SK-N-SH (cell line): ENCODE results near the gene RNF217. TPM values are rescaled to one million over a fixed set of nuclear protein-coding genes. Genes with fewer than 3 reads are reported as not detected.

Experiments used
- CTCF ChIA-PET: fragments of 300-600, 350-600 bp; formaldehyde crosslinking; extraction: SDS; loops from one replicate; lab custom pipeline; 2021; lab: Yijun Ruan, JAX
- POLR2A ChIA-PET: fragments of 350-600 bp; sonication (Branson Sonifier 250); formaldehyde crosslinking; extraction: SDS; loops from one replicate; lab custom pipeline; 2020; ENCODE audit warnings: antibody characterized with exemption, inconsistent platforms; lab: Yijun Ruan, JAX
- DNase-seq: peaks from one replicate; pipeline ENCODE4 v3.0.0; 2012
- H2AFZ ChIP-seq: fragments of 200-600 bp; sonication (generic); 2 replicates; pipeline ENCODE4 v1.8.1; 2016; ENCODE audit warnings: antibody characterized with exemption, mild to moderate bottlenecking, low read depth
- H3F3A ChIP-seq: fragments of 200-600 bp; sonication (generic); replicated peaks from 2 replicates; pipeline ENCODE3; 2016; ENCODE audit warnings: antibody characterized with exemption, mild to moderate bottlenecking; ENCODE audit not compliant: insufficient read depth
- H3K27ac ChIP-seq, 2 experiments: fragments of 200-500 bp in 1 of 2; fragments of 200-600 bp in 1 of 2; sonication (Bioruptor generic) in 1 of 2; sonication (generic), shearing (Covaris generic) in 1 of 2; 2 replicates each; pipeline versions ENCODE4 v1.5.1 to v1.6.1; 2014 to 2016; ENCODE audit warnings: low read depth in 2 of 2, inconsistent platforms in 1 of 2, low read length in 1 of 2, mild to moderate bottlenecking in 1 of 2, mixed read lengths in 1 of 2
- H3K27me3 ChIP-seq: fragments of 200-600 bp; sonication (generic), shearing (Covaris generic); 2 replicates; pipeline ENCODE4 v1.6.1; 2016; ENCODE audit warnings: mixed run types; ENCODE audit not compliant: insufficient read depth
- H3K36me3 ChIP-seq, 2 experiments: fragments of 200-500 bp in 1 of 2; fragments of 200-600 bp in 1 of 2; sonication (Bioruptor generic) in 1 of 2; sonication (generic) in 1 of 2; replicated peaks in 1 of 2; 2 replicates each; pipeline versions ENCODE3 to v1.5.1; 2014 to 2016; ENCODE audit warnings: low read length in 1 of 2, mild to moderate bottlenecking in 1 of 2; ENCODE audit not compliant: insufficient read depth in 2 of 2, control insufficient read depth in 1 of 2
- H3K4me1 ChIP-seq, 2 experiments: fragments of 200-500 bp in 1 of 2; fragments of 200-600 bp in 1 of 2; sonication (Bioruptor generic) in 1 of 2; sonication (generic), shearing (Covaris generic) in 1 of 2; 2 replicates each; pipeline versions ENCODE4 v1.5.1 to v1.6.1; 2014 to 2016; ENCODE audit warnings: low read depth in 1 of 2, low read length in 1 of 2, mixed run types in 1 of 2; ENCODE audit not compliant: insufficient read depth in 2 of 2, control insufficient read depth in 1 of 2
- H3K4me2 ChIP-seq: fragments of 200-600 bp; sonication (generic), shearing (Covaris generic); 2 replicates; pipeline ENCODE4 v1.6.1; 2017; ENCODE audit warnings: mixed run types
- H3K4me3 ChIP-seq, 2 experiments: fragments of 200-500 bp in 1 of 2; fragments of 200-600 bp in 1 of 2; sonication (Bioruptor generic) in 1 of 2; sonication (generic), shearing (Covaris generic) in 1 of 2; 2 replicates each; pipeline versions ENCODE4 v1.5.1 to v1.8.1; 2014 to 2016; ENCODE audit warnings: low read depth in 2 of 2, inconsistent platforms in 1 of 2, low read length in 1 of 2, mild to moderate bottlenecking in 1 of 2, mixed read lengths in 1 of 2, moderate library complexity in 1 of 2
- H3K79me2 ChIP-seq: fragments of 200-600 bp; sonication (generic); 2 replicates; pipeline ENCODE4 v1.8.1; 2017; ENCODE audit warnings: mild to moderate bottlenecking; ENCODE audit not compliant: insufficient read depth
- H3K9ac ChIP-seq: fragments of 200-600 bp; sonication (generic); 2 replicates; pipeline ENCODE4 v1.6.1; 2017; ENCODE audit warnings: mixed run types
- H3K9me2 ChIP-seq: fragments of 200-600 bp; sonication (generic); 2 replicates; pipeline ENCODE4 v1.6.1; 2017; ENCODE audit warnings: mixed run types
- H3K9me3 ChIP-seq: fragments of 200-600 bp; sonication (generic); 2 replicates; pipeline ENCODE4 v1.6.1; 2017; ENCODE audit warnings: mixed run types, mild to moderate bottlenecking, moderate library complexity
- H4K20me1 ChIP-seq: fragments of 200-600 bp; sonication (generic); 2 replicates; pipeline ENCODE4 v1.6.1; 2017; ENCODE audit warnings: mild to moderate bottlenecking, mixed run types; ENCODE audit not compliant: insufficient read depth
- CTCF ChIP-seq: fragments of 200-600 bp; sonication (generic); IDR thresholded peaks from 2 replicates; pipeline ENCODE4 v1.6.1; 2017; ENCODE audit warnings: antibody characterized with exemption, mild to moderate bottlenecking, moderate library complexity
- ELF1 ChIP-seq: IDR thresholded peaks from 2 replicates; pipeline ENCODE4 v1.4.0; 2012
- EZH2phosphoT487 ChIP-seq: fragments of 200-600 bp; sonication (generic); IDR thresholded peaks from 2 replicates; pipeline ENCODE4 v1.6.1; 2017; ENCODE audit warnings: low read depth, mixed run types, mild to moderate bottlenecking, antibody characterized with exemption, moderate library complexity, borderline replicate concordance
- FOSL2 ChIP-seq: IDR thresholded peaks from 2 replicates; pipeline ENCODE4 v1.4.0; 2012; ENCODE audit warnings: low read depth, mild to moderate bottlenecking, moderate library complexity, borderline replicate concordance
- FOXM1 ChIP-seq: IDR thresholded peaks from 2 replicates; pipeline ENCODE4 v1.4.0; 2012; ENCODE audit warnings: low read depth, mild to moderate bottlenecking
- GATA2 ChIP-seq: sonication (generic); formaldehyde crosslinking; IDR thresholded peaks from 2 replicates; pipeline ENCODE4 v1.5.0; 2020; ENCODE audit warnings: mild to moderate bottlenecking, missing genetic modification reagents
- IRF3 ChIP-seq: fragments of 150-350 bp; IDR thresholded peaks from 2 replicates; pipeline ENCODE4 v1.6.1; 2016; ENCODE audit warnings: mild to moderate bottlenecking, low read depth, low read length
- MAX ChIP-seq: IDR thresholded peaks from 2 replicates; pipeline ENCODE4 v1.4.0; 2012; ENCODE audit warnings: low read depth
- MEF2A ChIP-seq: IDR thresholded peaks from 2 replicates; pipeline ENCODE4 v1.4.0; 2012; ENCODE audit warnings: low read depth, borderline replicate concordance
- NFIC ChIP-seq: IDR thresholded peaks from 2 replicates; pipeline ENCODE4 v1.4.0; 2012; ENCODE audit warnings: borderline replicate concordance
- POLR2AphosphoS5 ChIP-seq: IDR thresholded peaks from 2 replicates; pipeline ENCODE4 v1.6.1; 2012; ENCODE audit warnings: low read depth, low read length
- RAD21 ChIP-seq: IDR thresholded peaks from 2 replicates; pipeline ENCODE4 v1.6.1; 2012; ENCODE audit warnings: mild to moderate bottlenecking, low read length
- RCOR1 ChIP-seq: fragments of 150-350 bp; IDR thresholded peaks from 2 replicates; pipeline ENCODE4 v1.6.1; 2017; ENCODE audit warnings: antibody characterized with exemption, low read length
- RFX5 ChIP-seq: IDR thresholded peaks from 2 replicates; pipeline ENCODE4 v1.6.1; 2012; ENCODE audit warnings: mild to moderate bottlenecking, improper control_type of control experiment, low read length
- RXRA ChIP-seq: IDR thresholded peaks from 2 replicates; pipeline ENCODE4 v1.4.0; 2012; ENCODE audit warnings: low read depth, mild to moderate bottlenecking, borderline replicate concordance
- SIN3A ChIP-seq: IDR thresholded peaks from 2 replicates; pipeline ENCODE4 v1.6.1; 2012; ENCODE audit warnings: low read depth, mild to moderate bottlenecking, low read length, moderate library complexity, borderline replicate concordance
- TAF1 ChIP-seq: IDR thresholded peaks from 2 replicates; pipeline ENCODE4 v1.6.1; 2012; ENCODE audit warnings: low read depth, mild to moderate bottlenecking, low read length, moderate library complexity, borderline replicate concordance
- TCF12 ChIP-seq: IDR thresholded peaks from 2 replicates; pipeline ENCODE4 v1.4.0; 2012
- TEAD4 ChIP-seq: IDR thresholded peaks from 2 replicates; pipeline ENCODE4 v1.4.0; 2012; ENCODE audit warnings: mild to moderate bottlenecking, borderline replicate concordance; ENCODE audit not compliant: insufficient read depth
- YY1 ChIP-seq: IDR thresholded peaks from 2 replicates; pipeline ENCODE4 v1.4.0; 2012; ENCODE audit warnings: low read depth, mild to moderate bottlenecking
- WGBS: methylation state at CpG from one replicate; pipeline ENCODE4 v1.1.6; 2017; ENCODE audit warnings: low lambda C conversion rate; 5-methylcytosine and 5-hydroxymethylcytosine counted together
- polyA plus RNA-seq, 3 experiments: library from polyadenylated mRNA; depleted of rRNA; stranded (reverse); fragments of >200 nt; gene quantifications; 2 replicates each; pipeline ENCODE4 v1.2.3, GENCODE V29; 2012

Gene RNF217
- polyA plus RNA-seq, 1 of the 3 experiments (the other 2 are of a cell fraction), result 0.28 TPM

- TF ChIP-seq IRF3, result no peak
Measured at GRCh38 chr6:125022391-125022989, 60.3 kb downstream of the RNF217 start (continued).

GRCh38 chr6:125025164-125025854 lies 63.1 kb downstream of the RNF217 start:
- WGBS, result 6% methylated on average over 3 of the region's 3 CpGs
- no peaks in the 10 kb centered on the region for H3K79me2 ChIP-seq
- H3K9ac ChIP-seq, result no peak overlapping the region
- H4K20me1 ChIP-seq, result no peaks in the 10 kb centered on the region
- no peaks in the 10 kb centered on the region for H3F3A ChIP-seq
- no peak overlapping the region for H3K4me2 ChIP-seq
- H3K9me2 ChIP-seq, result no peaks in the 10 kb centered on the region
- H2AFZ ChIP-seq, result no peak overlapping the region
- H3K27ac ChIP-seq, result no peak overlapping the region
- CTCF ChIA-PET, result no interaction called here
- no peaks in the 10 kb centered on the region for H3K36me3 ChIP-seq
- H3K4me3 ChIP-seq, result no peak overlapping the region
- TF ChIP-seq POLR2AphosphoS5 (no peak), MAX (no peak), TCF12 (no peak), FOXM1 (no peak), EZH2phosphoT487 (no peak), RFX5 (no peak), TEAD4 (no peak), RAD21 (no peak), SIN3A (no peak)
- no peaks in the 10 kb centered on the region for H3K9me3 ChIP-seq
- H3K4me1 ChIP-seq, result peaks cover 0 to under 1% of the 10 kb centered on the region in 2 experiments; a peak in 1 of 4 replicates
- H3K27me3 ChIP-seq, result no peaks in the 10 kb centered on the region; the same call in 1 of the 2 replicates
- no peak for DNase-seq
- POLR2A ChIA-PET, result no interaction called here

- ChIA-PET POLR2A (no interaction called here), CTCF (no interaction called here)
- Histone ChIP-seq H3K9me2 (no peaks in the 10 kb centered on the region), H3K27me3 (no peaks in the 10 kb centered on the region; the same call in 1 of the 2 replicates), H3K79me2 (no peaks in the 10 kb centered on the region), H3K27ac (no peak overlapping the region), H3K4me2 (no peak overlapping the region), H3K4me3 (no peak overlapping the region), H3K9ac (no peak overlapping the region), H4K20me1 (no peaks in the 10 kb centered on the region), H3K36me3 (no peaks in the 10 kb centered on the region), H3K9me3 (no peaks in the 10 kb centered on the region), H3K4me1 (no peaks in the 10 kb centered on the region), H2AFZ (no peak overlapping the region), H3F3A (no peaks in the 10 kb centered on the region)
- DNase-seq, result no peak
- WGBS, result 4% methylated on average over 3 of the region's 3 CpGs
- no peak for TF ChIP-seq CTCF
- no peak for TF ChIP-seq RXRA
- TF ChIP-seq YY1, result no peak
- no peak for TF ChIP-seq FOXM1
- no peak for TF ChIP-seq RFX5
- no peak for TF ChIP-seq GATA2 (CRISPR knock-in tag)
- TF ChIP-seq POLR2AphosphoS5, result no peak
- TF ChIP-seq MEF2A, result no peak
- no peak for TF ChIP-seq NFIC
- no peak for TF ChIP-seq TAF1
- no peak for TF ChIP-seq FOSL2
- no peak for TF ChIP-seq ELF1
- TF ChIP-seq RCOR1, result no peak
- no peak for TF ChIP-seq MAX
- TF ChIP-seq IRF3, result no peak
Measured at GRCh38 chr6:125027287-125027686, 65.0 kb downstream of the RNF217 start.
